ENCODE measurements around the gene PHF21B. TPM values are rescaled to one million over a fixed set of nuclear protein-coding genes. Genes with fewer than 3 reads are reported as not detected.
"Not testable (repeated sequence)": the region's sequence is repeated elsewhere in the genome, so short reads cannot be mapped to it uniquely, and the experiment has no call there.

PHF21B gene
- total RNA-seq, 2 donors from 2014 or later = 0.71 to 0.76 TPM

DNA sequence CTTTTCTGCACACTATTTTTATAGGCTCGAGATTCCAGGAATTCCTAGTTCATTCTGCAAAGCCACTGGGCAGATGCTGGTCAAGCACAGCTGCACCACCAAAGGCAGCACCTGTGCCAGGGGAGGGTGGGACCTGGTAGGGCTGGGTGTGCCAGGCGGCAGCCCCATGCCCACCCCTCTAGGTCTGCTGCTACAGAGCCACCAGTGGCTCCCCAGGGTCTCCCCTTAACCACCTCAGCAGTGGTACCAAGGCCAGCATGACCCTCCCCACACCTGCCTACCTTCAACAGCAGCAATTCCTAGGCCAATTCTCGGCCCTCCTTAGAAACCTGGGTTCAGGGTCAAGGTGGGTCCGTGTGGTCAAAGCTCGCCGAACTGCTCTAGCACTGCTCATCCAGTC lies 39.5 kb downstream of the PHF21B start:
- ATAC-seq = no peak
- no peak for DNase-seq
- intact Hi-C loops (cut with DNase I) = loop anchor here in 1 of 2 donors (10.0 kb wide), 1 partner anchor 125 kb away; no protein-coding TSS in a partner anchor

- DNase-seq (no peak), ATAC-seq (no peak)
- intact Hi-C loops (cut with DNase I) = loop anchor here in 1 of 2 donors (10.0 kb wide), 1 partner anchor 125 kb away; no protein-coding TSS in a partner anchor
These were observed 40.0 kb downstream of the PHF21B start for GRCh38 chr22:44969817-44970216.

GRCh38 chr22:44968736-44969135 lies 41.1 kb downstream of the PHF21B start:
- no peak for DNase-seq

GRCh38 chr22:44965171-44965570 lies 44.6 kb downstream of the PHF21B start:
- no peak for DNase-seq

More at GRCh38 chr22:44968736-44969135, 41.1 kb downstream of the PHF21B start:
- no peak for ATAC-seq
- intact Hi-C loops (cut with DNase I) = no loop called here

GRCh38 chr22:44964722-44965078 lies 45.1 kb downstream of the PHF21B start:
- ATAC-seq (no peak), DNase-seq (no peak)
- intact Hi-C loops (cut with DNase I) = no loop called here

More at GRCh38 chr22:44965171-44965570, 44.6 kb downstream of the PHF21B start:
- intact Hi-C loops (cut with DNase I) = no loop called here
- ATAC-seq = no peak

DNA sequence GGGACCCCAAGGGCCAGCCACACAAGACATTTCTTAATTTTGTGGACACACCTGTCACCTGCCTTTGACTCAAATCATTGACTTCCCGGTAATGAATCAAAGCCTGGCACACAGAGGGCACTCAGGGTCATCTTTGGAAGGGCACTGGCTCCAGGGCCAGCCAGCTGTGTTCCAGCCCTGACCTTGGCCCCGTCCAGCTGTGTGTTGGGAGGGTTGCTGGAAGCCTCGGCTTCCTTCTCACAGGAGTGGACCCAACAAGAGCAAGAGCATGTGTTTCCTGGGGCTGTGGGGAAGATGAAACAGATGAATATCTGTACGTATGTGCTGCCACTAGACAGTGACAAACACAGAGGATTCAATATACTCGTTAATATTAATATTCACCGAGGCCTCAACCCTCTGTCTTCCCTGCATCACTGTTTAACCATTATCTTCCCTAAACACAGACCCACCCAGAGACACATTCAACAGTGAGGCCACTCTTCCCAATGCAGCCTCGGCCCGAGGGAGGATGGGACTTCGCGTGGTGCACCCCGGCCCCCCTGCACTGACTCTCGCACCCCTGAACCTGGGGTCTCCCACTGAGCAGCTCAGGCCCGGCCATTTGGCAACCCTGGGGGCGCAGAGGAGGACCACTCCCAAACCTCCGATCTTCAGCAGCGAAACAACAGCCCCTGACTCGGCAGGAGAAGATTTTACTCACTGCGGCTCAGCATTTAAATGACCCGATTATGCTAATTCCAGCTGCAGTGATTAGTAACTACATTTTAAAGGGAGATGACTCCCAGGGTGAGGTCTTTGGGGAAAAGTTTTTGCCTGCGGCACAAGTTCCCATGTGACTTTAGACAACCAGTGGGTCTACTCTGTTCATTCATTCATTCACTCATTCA lies 45.7 kb downstream of the PHF21B start:
- no peak for ATAC-seq
- intact Hi-C loops (cut with DNase I) = no loop called here
- DNase-seq = no peak

GRCh38 chr22:44962741-44963454 lies 46.9 kb downstream of the PHF21B start:
- intact Hi-C loops (cut with DNase I) = no loop called here
- DNase-seq (no peak), ATAC-seq (no peak)

DNA sequence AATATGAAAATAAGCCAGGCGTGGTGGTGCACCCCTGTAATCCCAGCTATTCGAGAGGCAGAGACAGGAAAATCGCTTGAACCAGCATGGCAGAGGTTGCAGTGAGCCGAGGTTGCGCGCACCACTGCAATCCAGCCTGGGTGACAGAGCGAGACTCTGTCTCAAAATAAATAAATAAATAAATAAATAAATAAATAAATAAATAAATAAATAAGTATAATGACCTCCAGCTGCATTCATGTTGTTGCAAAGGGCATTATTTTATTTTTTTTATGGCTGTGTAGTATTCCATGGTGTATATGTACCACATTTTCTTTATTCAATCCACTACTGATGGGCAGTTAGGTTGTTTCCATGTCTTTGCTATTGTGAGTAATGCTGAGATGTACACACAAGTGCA lies 48.1 kb downstream of the PHF21B start:
- ATAC-seq; DNase-seq; intact Hi-C loops (cut with DNase I): not testable (repeated sequence)

DNA sequence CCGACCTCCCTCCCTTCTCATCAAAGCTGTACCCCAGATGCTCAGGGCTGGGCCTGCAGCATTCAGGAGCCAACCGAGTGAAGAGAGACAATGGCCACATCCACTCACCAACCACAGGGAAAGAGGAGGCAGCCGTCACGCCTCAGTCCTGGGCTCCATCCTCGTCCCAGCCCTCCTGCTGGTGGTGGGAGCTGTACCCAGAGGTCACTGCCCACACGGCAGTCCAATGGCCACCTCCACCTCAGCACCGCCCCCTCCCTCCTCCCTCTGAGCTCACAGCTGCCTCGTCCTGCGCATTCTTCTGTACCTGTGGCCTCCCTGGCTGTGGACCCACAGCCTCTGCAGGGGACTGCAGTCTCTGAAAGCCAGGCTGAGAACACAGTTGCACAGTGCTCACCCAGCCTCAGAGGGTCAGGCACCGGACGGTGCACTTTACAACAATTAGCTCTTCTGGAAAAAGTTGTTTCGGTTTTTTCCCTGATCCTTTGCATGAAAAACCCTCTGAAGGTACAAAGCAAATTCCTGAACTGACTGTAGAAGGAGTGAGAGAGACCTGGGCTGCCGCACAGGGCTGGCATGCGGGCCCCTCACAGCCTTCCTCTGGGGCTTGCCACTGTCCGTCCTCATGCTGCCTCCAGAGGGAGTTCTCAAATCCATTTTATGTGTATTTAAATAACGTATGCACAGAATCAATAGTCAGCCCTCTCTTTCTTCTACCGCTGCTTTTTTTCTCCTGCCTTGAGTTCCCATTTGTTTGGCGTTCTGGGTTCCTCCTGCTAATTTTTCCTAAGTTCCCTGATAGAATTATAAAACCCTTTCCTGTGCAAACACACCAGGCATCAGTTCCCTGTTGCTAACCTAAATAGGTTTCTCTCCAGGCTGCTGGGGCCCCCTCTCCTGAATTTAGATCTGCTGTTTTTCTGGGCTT lies 52.7 kb downstream of the PHF21B start:
- DNase-seq = no peak
- ATAC-seq = no peak
- intact Hi-C loops (cut with DNase I) = no loop called here

DNA sequence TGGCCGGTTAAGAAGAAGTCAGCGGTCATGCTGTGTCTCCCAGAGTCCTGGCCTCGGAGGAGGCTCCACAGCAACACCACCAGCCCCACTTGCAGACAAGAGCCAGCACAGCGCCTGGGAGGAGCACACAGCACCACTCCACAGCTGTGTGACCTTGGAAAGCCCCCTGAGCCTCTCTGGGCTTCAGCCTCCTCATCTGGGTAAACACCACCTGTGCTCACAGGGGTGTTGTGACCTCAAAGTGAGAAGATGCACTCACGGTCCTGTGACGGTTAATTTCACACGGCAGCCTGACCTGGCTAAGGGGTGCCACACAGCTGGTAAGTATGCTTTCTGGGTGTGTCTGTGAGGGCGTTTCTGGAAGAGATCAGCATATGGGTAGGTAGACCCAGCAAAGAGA lies 54.7 kb downstream of the PHF21B start:
- intact Hi-C loops (cut with DNase I) = no loop called here
- ATAC-seq (no peak), DNase-seq (no peak)

DNA sequence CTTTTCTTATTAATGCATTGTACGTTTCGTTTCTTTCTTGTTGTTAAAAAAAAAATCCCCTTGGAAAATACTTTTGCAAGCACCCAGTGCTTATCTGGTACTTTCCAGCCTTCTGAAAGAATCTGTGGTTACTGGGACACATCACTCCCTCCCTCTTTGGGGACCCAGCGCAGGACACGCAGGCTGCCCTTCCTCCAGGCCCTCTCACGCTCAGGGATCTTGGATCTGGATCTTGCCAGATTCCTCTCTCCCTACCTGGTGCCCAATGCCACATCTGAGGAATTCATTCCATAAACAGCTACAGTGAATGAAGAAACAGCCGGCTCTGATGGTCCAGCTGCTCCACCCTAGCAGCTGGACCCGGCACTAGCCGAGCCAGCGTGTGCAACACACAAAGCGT lies 55.7 kb downstream of the PHF21B start:
- no peak for ATAC-seq
- intact Hi-C loops (cut with DNase I) = no loop called here

GRCh38 chr22:44952863-44953746 lies 56.7 kb downstream of the PHF21B start:
- no peak for ATAC-seq
- intact Hi-C loops (cut with DNase I) = no loop called here
- no peak for DNase-seq

More for the DNA sequence above, 55.7 kb downstream of the PHF21B start:
- no peak for DNase-seq

DNA sequence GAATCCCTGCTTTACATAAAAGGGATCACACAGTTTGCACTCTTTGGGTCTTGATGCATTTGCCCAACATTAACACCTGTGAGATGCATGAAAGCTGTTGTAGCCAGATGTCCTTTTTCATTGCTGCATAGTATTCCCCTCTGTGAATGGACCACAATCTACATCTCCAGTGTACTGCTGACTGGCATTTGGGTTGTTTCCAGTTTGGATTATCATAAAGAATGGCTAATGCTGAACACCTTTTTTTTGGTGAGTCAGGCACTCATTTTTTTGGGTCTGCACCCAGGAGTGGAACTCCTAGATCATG lies 58.3 kb downstream of the PHF21B start:
- intact Hi-C loops (cut with DNase I) = no loop called here
- no peak for DNase-seq

DNA sequence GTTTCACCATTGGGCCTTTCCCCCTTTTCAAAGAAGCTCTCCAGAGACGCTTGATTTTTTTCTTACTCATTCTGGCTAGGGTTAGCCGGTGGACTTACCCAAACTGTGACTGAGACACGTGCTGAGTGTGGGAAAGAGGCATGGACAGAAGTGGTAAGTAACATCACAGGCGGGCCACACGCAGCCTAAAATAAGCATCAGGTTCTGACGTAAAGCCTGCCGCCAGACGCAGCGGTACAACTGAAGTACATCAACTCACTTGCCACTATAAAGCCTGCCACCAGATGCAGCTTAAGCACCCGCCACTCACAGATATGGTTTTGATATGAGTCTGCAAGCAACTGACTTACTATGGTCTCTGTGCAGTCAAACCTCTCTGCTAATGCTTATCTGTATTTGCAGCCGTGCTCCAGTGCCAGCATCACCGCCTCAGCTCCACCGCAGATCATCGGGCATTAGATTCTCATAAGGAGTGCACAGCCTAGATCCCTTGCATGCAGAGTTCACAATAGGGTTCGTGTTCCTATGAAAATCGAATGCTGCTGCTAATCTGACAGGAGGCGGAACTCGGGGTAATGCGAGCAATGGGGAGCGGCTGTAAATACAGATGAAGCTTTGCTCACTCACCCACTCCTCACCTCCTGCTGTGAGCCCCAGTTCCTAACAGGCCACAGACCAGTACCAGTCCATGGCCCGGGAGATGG lies 58.8 kb downstream of the PHF21B start:
- no peak for DNase-seq
- ATAC-seq = no peak
- intact Hi-C loops (cut with DNase I) = no loop called here

More for the DNA sequence above, 58.3 kb downstream of the PHF21B start:
- ATAC-seq = no peak

- intact Hi-C loops (cut with DNase I) = no loop called here
- DNase-seq = no peak
- no peak for ATAC-seq
These were observed 62.0 kb downstream of the PHF21B start for GRCh38 chr22:44947846-44948245.

DNA sequence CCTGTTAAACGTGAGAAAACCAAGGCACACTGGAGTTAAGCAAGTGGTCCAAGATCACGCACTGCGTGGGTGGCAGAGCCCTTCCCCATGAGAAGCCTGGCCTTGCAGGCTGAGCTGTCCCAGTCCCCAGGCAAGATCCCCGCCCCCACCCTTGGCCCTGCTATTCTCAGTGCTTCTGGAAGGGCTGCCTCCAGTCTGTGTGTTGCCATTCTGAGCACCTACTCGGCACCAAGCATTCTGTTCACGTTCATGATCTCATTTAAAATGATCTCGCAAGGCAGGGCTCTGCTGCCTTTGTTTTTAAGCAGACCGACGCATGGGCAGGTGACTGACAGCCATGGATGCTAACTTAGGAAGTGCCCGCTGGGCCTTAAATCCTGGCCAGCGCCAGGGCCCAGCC lies 62.8 kb downstream of the PHF21B start:
- DNase-seq (no peak), ATAC-seq (no peak)
- intact Hi-C loops (cut with DNase I) = no loop called here

- no peak for DNase-seq
- ATAC-seq = no peak
- intact Hi-C loops (cut with DNase I) = no loop called here
These were observed 64.8 kb downstream of the PHF21B start for GRCh38 chr22:44944883-44945601.

All from left cardiac atrium (tissue), 4 donors.